Cardiac muscle cell (in vitro differentiated cells and primary cell): ENCODE measurements around the gene PEAK3. TPM values are rescaled to one million over a fixed set of nuclear protein-coding genes. Genes with fewer than 3 reads are reported as not detected.

ENCODE experiments used
- DNase-seq, 2 donors: peaks; one replicate each; pipeline versions ENCODE4 v3.0.0 to v3.0.0-alpha.2; 2010 to 2017; ENCODE audit warnings: low read depth in 1 of 2, low spot score in 1 of 2
- H3K27ac ChIP-seq: fragments of 200-600 bp; sonication (generic); 2 replicates; pipeline ENCODE4 v1.5.1; 2016
- H3K27me3 ChIP-seq: fragments of 200-600 bp; sonication (generic); 2 replicates; pipeline ENCODE4 v1.6.0; 2016; ENCODE audit warnings: control low read depth
- H3K36me3 ChIP-seq: fragments of 200-600 bp; sonication (generic); 2 replicates; pipeline ENCODE4 v1.5.1; 2016; ENCODE audit warnings: control low read depth
- H3K4me1 ChIP-seq: fragments of 200-600 bp; sonication (generic); 2 replicates; pipeline ENCODE4 v1.8.1; 2017; ENCODE audit warnings: low read depth, mild to moderate bottlenecking, mixed run types
- H3K4me3 ChIP-seq: fragments of 200-600 bp; sonication (generic); 2 replicates; pipeline ENCODE4 v1.5.1; 2016; ENCODE audit warnings: mild to moderate bottlenecking
- H3K9me3 ChIP-seq: fragments of 200-600 bp; sonication (generic); 2 replicates; pipeline ENCODE4 v1.5.1; 2017; ENCODE audit warnings: low read depth, mild to moderate bottlenecking, control low read depth
- polyA plus RNA-seq: library from polyadenylated mRNA; unstranded; fragments of >200 nt; fragmentation: Nextera tagmentation; extraction: Ambion mirVana; gene quantifications from 2 replicates; pipeline ENCODE4 v1.2.1, GENCODE V29; 2016
- total RNA-seq: library from RNA; depleted of rRNA; stranded (reverse); fragments of >200 nt; gene quantifications from 2 replicates; pipeline ENCODE4 v1.2.3, GENCODE V29; 2016
- TF ChIP-seq, protein P1 (sequence below): IDR thresholded peaks from 2 replicates; pipeline ENCODE4 v1.5.1; 2012; ENCODE audit warnings: low read depth, mild to moderate bottlenecking, low read length

The PEAK3 gene
- total and polyA plus RNA-seq, 2 experiments from 2014 or later = 0.06 to 0.48 TPM

DNA sequence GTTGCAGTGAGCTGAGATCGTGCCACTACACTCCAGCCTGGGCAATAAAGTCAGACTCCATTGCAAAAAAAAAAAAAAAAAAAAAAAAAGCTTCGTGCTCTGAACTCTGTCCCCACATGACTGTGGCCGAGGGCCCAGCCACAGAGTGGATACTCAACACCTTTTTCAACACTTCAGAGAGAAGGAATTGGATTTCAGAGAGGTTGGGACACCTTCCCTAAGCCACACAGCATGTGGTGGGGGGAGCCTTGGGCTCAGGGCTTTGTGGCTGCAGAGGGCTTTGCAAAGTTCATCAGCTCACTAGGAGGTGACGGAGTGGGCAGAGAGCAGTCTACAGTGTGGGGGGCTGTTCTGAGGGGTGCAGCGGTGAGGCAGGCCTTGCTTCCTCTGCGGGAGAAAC lies 36.9 kb upstream of the PEAK3 start:
- Histone ChIP-seq H3K9me3 (no peaks in the 10 kb centered on the region), H3K36me3 (peaks cover under 1% of the 10 kb centered on the region), H3K4me1 (no peaks in the 10 kb centered on the region), H3K4me3 (no peak overlapping the region), H3K27me3 (no peaks in the 10 kb centered on the region), H3K27ac (no peak overlapping the region)
- TF ChIP-seq, protein P1, sequence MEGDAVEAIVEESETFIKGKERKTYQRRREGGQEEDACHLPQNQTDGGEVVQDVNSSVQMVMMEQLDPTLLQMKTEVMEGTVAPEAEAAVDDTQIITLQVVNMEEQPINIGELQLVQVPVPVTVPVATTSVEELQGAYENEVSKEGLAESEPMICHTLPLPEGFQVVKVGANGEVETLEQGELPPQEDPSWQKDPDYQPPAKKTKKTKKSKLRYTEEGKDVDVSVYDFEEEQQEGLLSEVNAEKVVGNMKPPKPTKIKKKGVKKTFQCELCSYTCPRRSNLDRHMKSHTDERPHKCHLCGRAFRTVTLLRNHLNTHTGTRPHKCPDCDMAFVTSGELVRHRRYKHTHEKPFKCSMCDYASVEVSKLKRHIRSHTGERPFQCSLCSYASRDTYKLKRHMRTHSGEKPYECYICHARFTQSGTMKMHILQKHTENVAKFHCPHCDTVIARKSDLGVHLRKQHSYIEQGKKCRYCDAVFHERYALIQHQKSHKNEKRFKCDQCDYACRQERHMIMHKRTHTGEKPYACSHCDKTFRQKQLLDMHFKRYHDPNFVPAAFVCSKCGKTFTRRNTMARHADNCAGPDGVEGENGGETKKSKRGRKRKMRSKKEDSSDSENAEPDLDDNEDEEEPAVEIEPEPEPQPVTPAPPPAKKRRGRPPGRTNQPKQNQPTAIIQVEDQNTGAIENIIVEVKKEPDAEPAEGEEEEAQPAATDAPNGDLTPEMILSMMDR = no peak
- no peak for DNase-seq

DNA sequence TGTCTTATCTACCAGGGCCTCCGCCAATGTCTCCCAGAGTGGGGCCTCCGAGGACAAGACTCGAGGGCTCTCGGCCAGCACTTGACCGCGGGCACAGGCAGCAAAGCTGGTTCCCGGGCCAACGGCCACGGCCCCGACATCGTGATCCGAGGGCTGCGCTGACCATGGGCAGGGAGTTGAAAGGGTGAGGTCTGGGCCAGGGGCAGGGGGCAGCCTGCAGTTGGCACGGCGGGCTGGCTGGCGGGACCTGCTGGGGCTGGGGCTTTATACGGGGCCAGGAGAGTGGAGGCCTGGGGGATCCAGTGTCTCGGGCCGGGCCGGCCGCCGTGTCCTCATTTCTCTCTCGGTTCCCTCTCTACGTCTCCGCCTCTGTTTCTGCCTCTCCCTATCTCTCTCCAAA lies 35.8 kb upstream of the PEAK3 start:
- DNase-seq = no peak
- Histone ChIP-seq H3K4me3 (no peak overlapping the region), H3K36me3 (no peaks in the 10 kb centered on the region), H3K27ac (no peak overlapping the region), H3K4me1 (no peaks in the 10 kb centered on the region), H3K9me3 (no peaks in the 10 kb centered on the region), H3K27me3 (peaks cover 8% of the 10 kb centered on the region)
- TF ChIP-seq, protein P1 = no peak

DNA sequence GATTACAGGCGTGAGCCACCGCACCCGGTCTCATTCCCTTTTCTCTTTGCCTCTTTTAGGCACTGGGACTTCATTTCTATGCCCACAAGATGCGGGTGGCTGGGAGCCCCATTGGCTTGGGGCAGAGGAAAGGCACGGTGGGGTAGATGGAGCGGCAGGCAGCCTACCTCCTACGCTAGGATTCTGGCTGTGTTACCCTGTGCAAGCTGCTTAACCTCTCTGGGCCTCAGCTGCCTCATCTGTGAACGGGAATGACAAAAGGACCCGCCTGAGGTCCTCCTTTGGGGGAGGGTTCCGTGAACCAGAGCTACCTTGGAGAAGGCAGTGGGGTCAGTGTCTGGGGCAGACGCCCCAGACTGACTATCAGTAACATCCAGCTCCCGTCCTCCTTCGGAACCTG lies 35.3 kb upstream of the PEAK3 start:
- Histone ChIP-seq H3K4me1 (no peaks in the 10 kb centered on the region), H3K9me3 (no peaks in the 10 kb centered on the region), H3K36me3 (no peaks in the 10 kb centered on the region), H3K27me3 (peaks cover 13% of the 10 kb centered on the region), H3K27ac (no peak overlapping the region), H3K4me3 (no peak overlapping the region)
- TF ChIP-seq, protein P1 = no peak
- no peak for DNase-seq

DNA sequence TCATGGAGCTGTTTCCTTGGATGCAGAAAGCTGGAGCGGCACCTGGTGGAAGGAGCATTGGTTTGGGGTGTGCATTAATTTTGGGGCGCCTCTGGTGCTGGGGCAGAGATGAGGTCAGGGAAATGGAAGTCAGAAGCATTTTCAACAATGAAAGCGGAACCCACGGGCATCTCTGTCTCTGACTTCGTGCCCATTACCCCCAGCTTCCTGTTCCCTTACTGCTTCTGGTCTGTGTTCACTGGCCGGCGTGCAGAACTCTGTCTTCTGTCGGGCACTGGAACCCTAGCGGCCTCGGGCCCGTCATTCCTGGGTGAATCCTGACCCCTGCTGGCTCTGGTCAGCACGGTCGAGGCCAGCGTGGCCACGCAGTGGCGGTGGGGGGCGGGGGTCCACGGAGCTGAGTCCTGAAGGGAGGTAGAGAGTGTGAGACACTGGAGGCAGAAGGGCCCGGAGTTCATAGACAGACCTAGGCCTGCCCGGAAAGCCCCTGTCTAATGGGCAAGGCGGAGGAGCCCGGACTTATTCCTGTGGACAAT lies 33.9 kb upstream of the PEAK3 start:
- no peak overlapping the region for H3K4me3 ChIP-seq
- H3K4me1 ChIP-seq = no peaks in the 10 kb centered on the region
- peak; percentile 80 for DNase-seq
- no peaks in the 10 kb centered on the region for H3K9me3 ChIP-seq
- TF ChIP-seq, protein P1 = peak; percentile 73
- no peaks in the 10 kb centered on the region for H3K36me3 ChIP-seq
- H3K27ac ChIP-seq = no peak overlapping the region
- H3K27me3 ChIP-seq = peaks cover 17% of the 10 kb centered on the region

DNA sequence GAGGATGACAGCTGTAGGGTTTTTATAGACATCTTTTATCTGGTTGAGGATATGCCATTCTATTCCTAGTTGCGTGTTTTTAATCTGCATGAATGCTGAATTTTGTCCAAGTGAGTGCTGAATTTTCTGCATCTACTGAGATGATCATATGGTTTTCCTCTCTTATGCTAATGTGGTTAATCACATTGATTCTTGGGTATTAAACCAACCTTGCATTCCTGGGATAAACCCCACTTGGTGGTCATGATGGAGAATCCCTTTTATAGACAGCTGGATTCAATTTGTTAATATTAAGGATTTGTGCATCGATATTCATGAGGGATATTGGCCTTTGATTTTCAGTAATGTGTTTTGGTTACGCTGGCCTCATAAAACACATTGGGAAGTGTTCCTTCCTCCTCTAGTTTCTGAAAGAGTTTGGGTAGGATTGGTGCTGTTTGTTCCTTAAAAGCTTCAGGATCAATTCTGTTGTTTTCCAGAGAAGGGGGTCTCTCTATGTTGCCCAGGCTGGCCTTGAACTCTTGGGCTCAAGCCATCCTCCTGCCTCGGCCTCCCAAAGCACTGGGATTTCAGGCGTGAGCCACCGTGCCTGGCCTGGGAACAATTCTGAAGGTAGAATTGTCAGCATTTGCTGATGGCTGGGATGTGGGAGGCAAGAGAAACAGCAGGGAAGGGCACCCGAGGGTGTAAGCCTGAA lies 33.3 kb upstream of the PEAK3 start:
- no peaks in the 10 kb centered on the region for H3K4me1 ChIP-seq
- DNase-seq = no peak
- no peak overlapping the region for H3K27ac ChIP-seq
- TF ChIP-seq, protein P1 = no peak
- H3K27me3 ChIP-seq = peaks cover 18% of the 10 kb centered on the region
- no peak overlapping the region for H3K4me3 ChIP-seq
- no peaks in the 10 kb centered on the region for H3K36me3 ChIP-seq
- H3K9me3 ChIP-seq = no peaks in the 10 kb centered on the region
